Measurements from ENCODE around the gene DCHS1.

Gene DCHS1

GRCh38 chr11:6586434-6587359 lies 68.9 kb downstream of the DCHS1 start:
- no peak for DNase-seq (ENCODE audit: low read depth)

GRCh38 chr11:6584528-6584927 lies 71.1 kb downstream of the DCHS1 start:
- no peak for DNase-seq (ENCODE audit: low read depth)

- no peak for DNase-seq (ENCODE audit: low read depth)
These were observed 72.0 kb downstream of the DCHS1 start for GRCh38 chr11:6583584-6583983.

GRCh38 chr11:6579681-6580080 lies 75.9 kb downstream of the DCHS1 start:
- DNase-seq (ENCODE audit: low read depth): no peak

GRCh38 chr11:6578134-6578533 lies 77.5 kb downstream of the DCHS1 start:
- no peak for DNase-seq (ENCODE audit: low read depth)

- DNase-seq (ENCODE audit: low read depth): no peak
These were observed 78.9 kb downstream of the DCHS1 start for GRCh38 chr11:6576471-6577373.

GRCh38 chr11:6574816-6575715 lies 80.5 kb downstream of the DCHS1 start:
- no peak for DNase-seq (ENCODE audit: low read depth)

GRCh38 chr11:6572215-6572614 lies 83.4 kb downstream of the DCHS1 start:
- no peak for DNase-seq (ENCODE audit: low read depth)

- no peak for DNase-seq (ENCODE audit: low read depth)
These were observed 84.1 kb downstream of the DCHS1 start for GRCh38 chr11:6571434-6572008.

All from activated gamma-delta T cell treated with anti-CD3 and anti-CD28 coated beads, Interleukin-2, amount 50 U/mL, for 16 hours (primary cell).